HEK293 (cell line): Measurements from ENCODE around the gene C1QC.

Source experiments
- CTCF ChIA-PET: fragments of 350-600 bp; formaldehyde crosslinking; extraction: SDS; loops from one replicate; lab custom pipeline; 2021; ENCODE audit warnings: antibody characterized with exemption; lab: Yijun Ruan, JAX
- POLR2A ChIA-PET: fragments of 300-600 bp; formaldehyde crosslinking; extraction: SDS; loops from one replicate; lab custom pipeline; 2020; ENCODE audit warnings: antibody characterized with exemption, inconsistent platforms; lab: Yijun Ruan, JAX
- H3K27ac ChIP-seq: fragments of 200-500 bp; sonication (Bioruptor generic); 2 replicates; pipeline ENCODE4 v1.5.1; 2014; ENCODE audit warnings: low read depth, low read length, control low read depth, inconsistent platforms; ENCODE audit errors: extremely low read depth
- H3K36me3 ChIP-seq, 2 experiments: fragments of 200-500 bp in 1 of 2; sonication (Bioruptor generic) in 1 of 2; 1 replicate in 1 of 2; 2 replicates in 1 of 2; pipeline ENCODE4 v1.5.1; 2014 to 2017; ENCODE audit warnings: inconsistent platforms in 2 of 2, low read length in 2 of 2; ENCODE audit not compliant: control insufficient read depth in 2 of 2, insufficient read depth in 1 of 2
- H3K4me1 ChIP-seq: fragments of 200-500 bp; sonication (Bioruptor generic); 2 replicates; pipeline ENCODE4 v1.5.1; 2014; ENCODE audit warnings: mild to moderate bottlenecking, low read length, inconsistent platforms; ENCODE audit not compliant: control insufficient read depth, insufficient read depth
- H3K4me3 ChIP-seq: 2 replicates; pipeline ENCODE4 v1.5.1; 2011; ENCODE audit warnings: low read depth, mild to moderate bottlenecking, control low read depth, low read length, moderate library complexity
- H3K9me3 ChIP-seq: fragments of 200-500 bp; sonication (Bioruptor generic); 2 replicates; pipeline ENCODE4 v1.5.1; 2014; ENCODE audit warnings: low read depth, low read length, inconsistent platforms; ENCODE audit not compliant: control insufficient read depth, insufficient read depth
- GFI1B ChIP-seq: fragments of 450-650 bp; formaldehyde crosslinking; IDR thresholded peaks from 2 replicates; pipeline ENCODE4 v1.5.1; 2016; ENCODE audit warnings: missing biosample characterization, missing genetic modification characterization
- MZF1 ChIP-seq: fragments of 450-650 bp; formaldehyde crosslinking; IDR thresholded peaks from 2 replicates; pipeline ENCODE4 v1.5.1; 2017; ENCODE audit warnings: missing biosample characterization, missing genetic modification characterization, borderline replicate concordance
- SETDB1 ChIP-seq: IDR thresholded peaks from one replicate; pipeline ENCODE4 v1.6.1; 2017; ENCODE audit warnings: mild to moderate bottlenecking, low read length, moderate library complexity, mixed read lengths; ENCODE audit not compliant: insufficient read length
- SP2 ChIP-seq: fragments of 450-650 bp; formaldehyde crosslinking; IDR thresholded peaks from 2 replicates; pipeline ENCODE4 v1.5.1; 2016; ENCODE audit warnings: missing biosample characterization, missing genetic modification characterization
- TRIM28 ChIP-seq: IDR thresholded peaks from 2 replicates; pipeline ENCODE4 v1.6.1; 2011; ENCODE audit warnings: low read length, control low read depth, borderline replicate concordance
- ZBTB7A ChIP-seq: fragments of 450-650 bp; formaldehyde crosslinking; IDR thresholded peaks from 2 replicates; pipeline ENCODE4 v1.5.1; 2016; ENCODE audit warnings: low read depth, missing biosample characterization, missing genetic modification characterization
- ZFP69B ChIP-seq: fragments of 450-650 bp; formaldehyde crosslinking; IDR thresholded peaks from 2 replicates; pipeline ENCODE4 v1.5.1; 2016; ENCODE audit warnings: missing biosample characterization, missing genetic modification characterization
- ZNF274 ChIP-seq, 2 experiments: fragments of 200-500 bp in 1 of 2; fragments of 450-650 bp in 1 of 2; sonication (Bioruptor generic) in 1 of 2; formaldehyde crosslinking in 1 of 2; IDR thresholded peaks; 2 replicates each; pipeline versions ENCODE4 v1.5.1 to v1.6.1; 2014 to 2016; ENCODE audit warnings: borderline replicate concordance in 1 of 2, inconsistent platforms in 1 of 2, low read length in 1 of 2, missing biosample characterization in 1 of 2, missing genetic modification characterization in 1 of 2
- ZNF311 ChIP-seq: fragments of 450-650 bp; formaldehyde crosslinking; IDR thresholded peaks from 2 replicates; pipeline ENCODE4 v1.5.1; 2017; ENCODE audit warnings: missing biosample characterization, missing genetic modification characterization, borderline replicate concordance
- ZNF354C ChIP-seq: fragments of 450-650 bp; formaldehyde crosslinking; IDR thresholded peaks from 2 replicates; pipeline ENCODE4 v1.5.1; 2016; ENCODE audit warnings: missing biosample characterization, missing genetic modification characterization, low read depth, borderline replicate concordance
- ZNF398 ChIP-seq: fragments of 450-650 bp; formaldehyde crosslinking; IDR thresholded peaks from 2 replicates; pipeline ENCODE4 v1.5.1; 2017; ENCODE audit warnings: missing biosample characterization, missing genetic modification characterization
- ZNF48 ChIP-seq: fragments of 450-650 bp; formaldehyde crosslinking; IDR thresholded peaks from 2 replicates; pipeline ENCODE4 v1.5.1; 2016; ENCODE audit warnings: missing biosample characterization, missing genetic modification characterization
- ZNF623 ChIP-seq: fragments of 450-650 bp; formaldehyde crosslinking; IDR thresholded peaks from 2 replicates; pipeline ENCODE4 v1.5.1; 2016; ENCODE audit warnings: missing biosample characterization, missing genetic modification characterization
- ZNF692 ChIP-seq: fragments of 450-650 bp; formaldehyde crosslinking; IDR thresholded peaks from 2 replicates; pipeline ENCODE4 v1.5.1; 2016; ENCODE audit warnings: missing biosample characterization, missing genetic modification characterization
- ZNF704 ChIP-seq: fragments of 450-650 bp; formaldehyde crosslinking; IDR thresholded peaks from 2 replicates; pipeline ENCODE4 v1.5.1; 2016; ENCODE audit warnings: missing biosample characterization, missing genetic modification characterization
- ZNF837 ChIP-seq: fragments of 450-650 bp; formaldehyde crosslinking; IDR thresholded peaks from 2 replicates; pipeline ENCODE4 v1.5.1; 2016; ENCODE audit warnings: missing biosample characterization, missing genetic modification characterization
- TF ChIP-seq, protein P1 (sequence below): fragments of 450-650 bp; formaldehyde crosslinking; IDR thresholded peaks from 2 replicates; pipeline ENCODE4 v1.5.1; 2016; ENCODE audit warnings: missing biosample characterization, missing genetic modification characterization
- TF ChIP-seq, protein P2 (sequence below): fragments of 450-650 bp; formaldehyde crosslinking; IDR thresholded peaks from 2 replicates; pipeline ENCODE4 v1.5.1; 2017; ENCODE audit warnings: missing biosample characterization, missing genetic modification characterization
- TF ChIP-seq, protein P3 (sequence below): fragments of 450-650 bp; formaldehyde crosslinking; IDR thresholded peaks from 2 replicates; pipeline ENCODE4 v1.5.1; 2016; ENCODE audit warnings: missing biosample characterization, missing genetic modification characterization, borderline replicate concordance

Gene C1QC

GRCh38 chr1:22691031-22691753, 47.8 kb downstream of the C1QC start:
- ChIA-PET CTCF (interaction anchor here (0.5 to 1.4 kb wide), 6 partner anchors 13 to 1252 kb away, joined by 3 to 10 read pairs (median 3); no protein-coding TSS in a partner anchor), POLR2A (no interaction called here)
- no peaks in the 10 kb centered on the region for H3K36me3 ChIP-seq
- H3K27ac ChIP-seq: no peak overlapping the region
- no peaks in the 10 kb centered on the region for H3K9me3 ChIP-seq
- TF ChIP-seq ZNF837: no peak
- TF ChIP-seq, protein P1, sequence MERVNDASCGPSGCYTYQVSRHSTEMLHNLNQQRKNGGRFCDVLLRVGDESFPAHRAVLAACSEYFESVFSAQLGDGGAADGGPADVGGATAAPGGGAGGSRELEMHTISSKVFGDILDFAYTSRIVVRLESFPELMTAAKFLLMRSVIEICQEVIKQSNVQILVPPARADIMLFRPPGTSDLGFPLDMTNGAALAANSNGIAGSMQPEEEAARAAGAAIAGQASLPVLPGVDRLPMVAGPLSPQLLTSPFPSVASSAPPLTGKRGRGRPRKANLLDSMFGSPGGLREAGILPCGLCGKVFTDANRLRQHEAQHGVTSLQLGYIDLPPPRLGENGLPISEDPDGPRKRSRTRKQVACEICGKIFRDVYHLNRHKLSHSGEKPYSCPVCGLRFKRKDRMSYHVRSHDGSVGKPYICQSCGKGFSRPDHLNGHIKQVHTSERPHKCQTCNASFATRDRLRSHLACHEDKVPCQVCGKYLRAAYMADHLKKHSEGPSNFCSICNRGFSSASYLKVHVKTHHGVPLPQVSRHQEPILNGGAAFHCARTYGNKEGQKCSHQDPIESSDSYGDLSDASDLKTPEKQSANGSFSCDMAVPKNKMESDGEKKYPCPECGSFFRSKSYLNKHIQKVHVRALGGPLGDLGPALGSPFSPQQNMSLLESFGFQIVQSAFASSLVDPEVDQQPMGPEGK (tag by site-specific recombination): no peak
- no peak for TF ChIP-seq ZNF704
- TF ChIP-seq, protein P2, sequence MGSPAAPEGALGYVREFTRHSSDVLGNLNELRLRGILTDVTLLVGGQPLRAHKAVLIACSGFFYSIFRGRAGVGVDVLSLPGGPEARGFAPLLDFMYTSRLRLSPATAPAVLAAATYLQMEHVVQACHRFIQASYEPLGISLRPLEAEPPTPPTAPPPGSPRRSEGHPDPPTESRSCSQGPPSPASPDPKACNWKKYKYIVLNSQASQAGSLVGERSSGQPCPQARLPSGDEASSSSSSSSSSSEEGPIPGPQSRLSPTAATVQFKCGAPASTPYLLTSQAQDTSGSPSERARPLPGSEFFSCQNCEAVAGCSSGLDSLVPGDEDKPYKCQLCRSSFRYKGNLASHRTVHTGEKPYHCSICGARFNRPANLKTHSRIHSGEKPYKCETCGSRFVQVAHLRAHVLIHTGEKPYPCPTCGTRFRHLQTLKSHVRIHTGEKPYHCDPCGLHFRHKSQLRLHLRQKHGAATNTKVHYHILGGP (tag by site-specific recombination): no peak
- TF ChIP-seq ZNF354C (tag by site-specific recombination): no peak
- no peak for TF ChIP-seq ZNF48 (tag by site-specific recombination)
- no peak for TF ChIP-seq TRIM28
- TF ChIP-seq ZFP69B (tag by site-specific recombination): no peak
- TF ChIP-seq GFI1B (tag by site-specific recombination): no peak
- no peak for TF ChIP-seq MZF1
- TF ChIP-seq SETDB1: no peak
- no peak for TF ChIP-seq ZNF623
- no peak for TF ChIP-seq ZNF311
- TF ChIP-seq SP2: no peak
- TF ChIP-seq ZNF398 (tag by site-specific recombination): no peak
- TF ChIP-seq, protein P3, sequence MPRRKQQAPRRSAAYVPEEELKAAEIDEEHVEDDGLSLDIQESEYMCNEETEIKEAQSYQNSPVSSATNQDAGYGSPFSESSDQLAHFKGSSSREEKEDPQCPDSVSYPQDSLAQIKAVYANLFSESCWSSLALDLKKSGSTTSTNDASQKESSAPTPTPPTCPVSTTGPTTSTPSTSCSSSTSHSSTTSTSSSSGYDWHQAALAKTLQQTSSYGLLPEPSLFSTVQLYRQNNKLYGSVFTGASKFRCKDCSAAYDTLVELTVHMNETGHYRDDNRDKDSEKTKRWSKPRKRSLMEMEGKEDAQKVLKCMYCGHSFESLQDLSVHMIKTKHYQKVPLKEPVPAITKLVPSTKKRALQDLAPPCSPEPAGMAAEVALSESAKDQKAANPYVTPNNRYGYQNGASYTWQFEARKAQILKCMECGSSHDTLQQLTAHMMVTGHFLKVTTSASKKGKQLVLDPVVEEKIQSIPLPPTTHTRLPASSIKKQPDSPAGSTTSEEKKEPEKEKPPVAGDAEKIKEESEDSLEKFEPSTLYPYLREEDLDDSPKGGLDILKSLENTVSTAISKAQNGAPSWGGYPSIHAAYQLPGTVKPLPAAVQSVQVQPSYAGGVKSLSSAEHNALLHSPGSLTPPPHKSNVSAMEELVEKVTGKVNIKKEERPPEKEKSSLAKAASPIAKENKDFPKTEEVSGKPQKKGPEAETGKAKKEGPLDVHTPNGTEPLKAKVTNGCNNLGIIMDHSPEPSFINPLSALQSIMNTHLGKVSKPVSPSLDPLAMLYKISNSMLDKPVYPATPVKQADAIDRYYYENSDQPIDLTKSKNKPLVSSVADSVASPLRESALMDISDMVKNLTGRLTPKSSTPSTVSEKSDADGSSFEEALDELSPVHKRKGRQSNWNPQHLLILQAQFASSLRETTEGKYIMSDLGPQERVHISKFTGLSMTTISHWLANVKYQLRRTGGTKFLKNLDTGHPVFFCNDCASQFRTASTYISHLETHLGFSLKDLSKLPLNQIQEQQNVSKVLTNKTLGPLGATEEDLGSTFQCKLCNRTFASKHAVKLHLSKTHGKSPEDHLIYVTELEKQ (tag by site-specific recombination): no peak
- no peak for TF ChIP-seq ZBTB7A (tag by site-specific recombination)
- no peak for TF ChIP-seq ZNF274 (IDR thresholded peaks at IDR 0.05; ENCODE audit: low read length)
- TF ChIP-seq ZNF274 (tag by site-specific recombination; IDR thresholded peaks at IDR 0.05; ENCODE audit: borderline replicate concordance): no peak
- TF ChIP-seq ZNF692 (tag by site-specific recombination): no peak
- H3K4me1 ChIP-seq: no peaks in the 10 kb centered on the region
- no peak overlapping the region for H3K4me3 ChIP-seq
